Activated CD8-positive, alpha-beta memory T cell treated with anti-CD3 and anti-CD28 coated beads for 48 hours (primary cell): ENCODE measurements around the gene EMP3.

Source experiments
- DNase-seq, 3 experiments: peaks; one replicate each; pipeline ENCODE4 v3.0.0-alpha.2; 2020; ENCODE audit warnings: low read depth in 2 of 3, low spot score in 2 of 3

EMP3 gene

GRCh38 chr19:48372904-48373303 lies 47.6 kb downstream of the EMP3 start:
- no peak for DNase-seq

GRCh38 chr19:48373567-48373966 lies 48.2 kb downstream of the EMP3 start:
- no peak for DNase-seq

DNA sequence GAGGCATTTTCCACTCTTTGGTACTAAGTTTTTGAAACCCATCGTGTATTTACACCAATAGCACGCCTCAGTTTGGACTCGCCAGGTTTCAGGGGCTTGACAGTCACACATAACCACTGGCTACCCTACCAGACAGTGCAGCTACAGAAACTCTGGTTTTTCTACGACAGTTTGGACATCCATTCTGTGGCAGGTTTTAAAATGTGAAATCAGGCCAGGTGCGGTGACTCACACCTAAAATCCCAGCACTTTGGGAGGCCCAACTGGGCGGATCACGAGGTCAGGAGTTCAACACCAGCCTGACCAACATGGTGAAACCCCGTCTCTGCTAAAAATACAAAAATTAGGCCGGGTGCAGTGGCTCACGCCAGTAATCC lies 52.8 kb downstream of the EMP3 start:
- DNase-seq: no peak

DNA sequence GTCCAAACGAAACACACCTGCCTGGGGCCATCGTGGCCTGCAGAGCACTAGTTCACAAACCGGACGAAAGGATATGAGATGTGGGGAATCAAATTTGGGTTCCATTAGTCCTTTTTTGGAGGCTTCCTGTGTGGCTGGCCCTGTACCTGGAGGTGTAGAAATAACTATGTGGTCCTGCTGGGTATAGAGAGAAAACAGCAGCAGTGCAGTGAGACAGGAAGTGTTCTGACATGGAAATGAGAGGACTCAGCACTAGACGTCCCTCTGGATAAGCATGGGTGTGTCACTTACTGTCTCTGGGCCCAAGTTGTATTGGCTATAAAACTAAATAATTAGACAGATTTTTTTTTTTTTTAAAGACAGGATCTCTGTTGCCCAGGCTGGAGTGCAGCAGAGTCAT lies 53.7 kb downstream of the EMP3 start:
- no peak for DNase-seq
